Pancreas (tissue), 10 donors: Measurements from ENCODE around the gene OPN4. TPM values are rescaled to one million over a fixed set of nuclear protein-coding genes. Genes with fewer than 3 reads are reported as not detected.

Source experiments
- ATAC-seq, 4 donors: fragments of 200-7000 bp; cut with Tn5 transposase; one replicate each; pipeline versions ENCODE4 v1.8.0 to v1.9.1; 2020; ENCODE audit warnings: mild to moderate bottlenecking in 4 of 4, moderate library complexity in 4 of 4
- DNase-seq, 6 donors: peaks; one replicate each; pipeline ENCODE4 v3.0.0-alpha.2; 2020
- FAIRE-seq: peaks from 2 replicates; lab custom pipeline; 2012; peaks lifted over from hg19 to GRCh38; lab: Jason Lieb, UNC
- H3K27ac ChIP-seq, 4 donors: fragments of 200-600 bp; sonication (generic); 1 replicate in 3 of 4; 2 replicates in 1 of 4; pipeline versions ENCODE4 v1.5.0 to v1.8.0; 2020
- H3K27me3 ChIP-seq, 4 donors: fragments of 200-600 bp; one replicate each; pipeline ENCODE4 v1.8.0; 2021
- H3K36me3 ChIP-seq, 3 donors: fragments of 200-600 bp; sonication (generic) in 1 of 3; one replicate each; pipeline versions ENCODE4 v1.5.0 to v1.8.0; 2020 to 2021
- H3K4me1 ChIP-seq, 3 donors: fragments of 200-600 bp; one replicate each; pipeline ENCODE4 v1.8.0; 2021
- H3K4me3 ChIP-seq, 4 donors: fragments of 200-600 bp; sonication (generic) in 2 of 4; one replicate each; pipeline versions ENCODE4 v1.5.0 to v1.8.0; 2020 to 2021
- H3K9me3 ChIP-seq, 4 donors: fragments of 200-600 bp; one replicate each; pipeline ENCODE4 v1.8.0; 2021
- CTCF ChIP-seq, 4 donors: fragments of 200-600 bp; sonication (generic) in 3 of 4; IDR thresholded peaks; one replicate each; pipeline versions ENCODE4 v1.5.0 to v1.8.0; 2021; ENCODE audit warnings: antibody characterized with exemption in 4 of 4
- WGBS, 2 donors: extraction: QIAGEN DNeasy Blood & Tissue Kit; methylation state at CpG; one replicate each; pipeline ENCODE4 v1.1.7; 2013; 5-methylcytosine and 5-hydroxymethylcytosine counted together
- intact Hi-C, 3 donors: fragments of 100-400 bp; cut with DNase I; formaldehyde crosslinking; loops; one replicate each; pipeline versions ENCODE4 v1.11.1 to v1.14.2; 2022
- polyA plus RNA-seq, 2 donors: library from polyadenylated mRNA; stranded (reverse); fragments of 200-250 nt; gene quantifications; one replicate each; pipeline ENCODE4 v1.2.3, GENCODE V29; 2013
- total RNA-seq, 6 donors: library from RNA; stranded (reverse); fragmentation: NEBNext Ultra II Directional in 4 of 6; extraction: Animal tissue kit (Norgen Biotek cat#: 25700) in 4 of 6; gene quantifications; one replicate each; pipeline versions ENCODE4 v1.2.1 to v1.2.4, GENCODE V29; 2021 to 2023
- donor health status: healthy with polysubstance abuse.
- donor health status: DM: no; HTN: no; CAD: no; lungs with moderate emphysema.
- donor health status: DM: no; HTN: no; CAD: no.
- donor health status: control.
- donor health status: control.
- donor health status: Bipolar disorder and iron deficiency.
- donor health status: DM: yes; HTN: yes; CAD: no.
- donor health status: DM: no; HTN: no; CAD: no.
- donor health status: DM: no; HTN: no; CAD: no.
- donor health status: DM: yes; HTN: yes; CAD: no.

OPN4 gene
- total and polyA plus RNA-seq, 8 donors, result not detected

- no peaks in the 10 kb centered on the region for H3K4me1 ChIP-seq
- 77 to 82% methylated on average over 6 of the region's 6 CpGs for WGBS, 2 donors
- H3K4me3 ChIP-seq, result no peak overlapping the region
- TF ChIP-seq CTCF (IDR thresholded peaks at IDR 0.05), result no peak
- intact Hi-C loops, result no loop called here
- no peak for ATAC-seq
- DNase-seq, result no peak
- no peaks in the 10 kb centered on the region for H3K27me3 ChIP-seq
- H3K27ac ChIP-seq, result no peak overlapping the region
- H3K36me3 ChIP-seq, result no peaks in the 10 kb centered on the region
- H3K9me3 ChIP-seq, result no peaks in the 10 kb centered on the region
- FAIRE-seq, result no peak
Observed at GRCh38 chr10:86646933-86647332, 7.4 kb upstream of the OPN4 start.

- no peaks in the 10 kb centered on the region for H3K27me3 ChIP-seq
- no peak overlapping the region for H3K27ac ChIP-seq
- FAIRE-seq (no peak), ATAC-seq (no peak), DNase-seq (peak in 1 of 6 donors; percentile 2)
- no peak overlapping the region for H3K4me3 ChIP-seq
- TF ChIP-seq CTCF (IDR thresholded peaks at IDR 0.05), result no peak
- intact Hi-C loops, result no loop called here
- WGBS, 2 donors, result 81 to 88% methylated on average over 13 of the region's 13 CpGs
- H3K9me3 ChIP-seq, result no peaks in the 10 kb centered on the region
- no peaks in the 10 kb centered on the region for H3K4me1 ChIP-seq
- H3K36me3 ChIP-seq, result no peaks in the 10 kb centered on the region
Observed at GRCh38 chr10:86647773-86648703, 6.3 kb upstream of the OPN4 start.

GRCh38 chr10:86648704-86649427 lies 5.5 kb upstream of the OPN4 start:
- H3K36me3 ChIP-seq, result no peaks in the 10 kb centered on the region
- FAIRE-seq (no peak), ATAC-seq (peak in 3 of 4 donors; percentile 42 to 78 (median 72)), DNase-seq (peak in 1 of 6 donors; percentile 15)
- no peak overlapping the region for H3K27ac ChIP-seq
- no peaks in the 10 kb centered on the region for H3K4me1 ChIP-seq
- TF ChIP-seq CTCF (IDR thresholded peaks at IDR 0.05), result no peak
- H3K4me3 ChIP-seq, result no peak overlapping the region
- H3K27me3 ChIP-seq, result no peaks in the 10 kb centered on the region
- H3K9me3 ChIP-seq, result no peaks in the 10 kb centered on the region
- WGBS, 2 donors, result 58 to 60% methylated on average over 9 of the region's 9 CpGs
- intact Hi-C loops, result no loop called here

- no peaks in the 10 kb centered on the region for H3K27me3 ChIP-seq
- no peaks in the 10 kb centered on the region for H3K36me3 ChIP-seq
- H3K9me3 ChIP-seq, result no peaks in the 10 kb centered on the region
- ATAC-seq (no peak), FAIRE-seq (no peak), DNase-seq (no peak)
- intact Hi-C loops, result no loop called here
- H3K4me1 ChIP-seq, result no peaks in the 10 kb centered on the region
- WGBS, 2 donors, result 82 to 89% methylated on average over 17 of the region's 17 CpGs
- H3K27ac ChIP-seq, result no peak overlapping the region
- TF ChIP-seq CTCF (IDR thresholded peaks at IDR 0.05), result no peak
- H3K4me3 ChIP-seq, result no peak overlapping the region
Observed at GRCh38 chr10:86649471-86650150, 4.7 kb upstream of the OPN4 start.
